IMR-90 (cell line): ENCODE data around the gene ZNF888.

ENCODE experiments used
- CEBPB ChIP-seq: IDR thresholded peaks from 2 replicates; pipeline ENCODE4 v1.6.1; 2012; ENCODE audit warnings: low read depth, low read length, improper control_type of control experiment
- CTCF ChIP-seq: conservative IDR thresholded peaks from 2 replicates; pipeline ENCODE4 v1.5.1; 2012; ENCODE audit warnings: mild to moderate bottlenecking, low read depth, low read length, improper control_type of control experiment
- POLR2A ChIP-seq: IDR thresholded peaks from 2 replicates; pipeline ENCODE4 v1.6.1; 2012; ENCODE audit warnings: mild to moderate bottlenecking, low read depth, low read length
- RAD21 ChIP-seq: IDR thresholded peaks from 2 replicates; pipeline ENCODE4 v1.6.1; 2012; ENCODE audit warnings: low read length, improper control_type of control experiment
- RCOR1 ChIP-seq: IDR thresholded peaks from 2 replicates; pipeline ENCODE4 v1.6.1; 2012; ENCODE audit warnings: mild to moderate bottlenecking, low read length, improper control_type of control experiment; ENCODE audit not compliant: insufficient replicate concordance
- USF2 ChIP-seq: fragments of 150-350 bp; IDR thresholded peaks from 2 replicates; pipeline ENCODE4 v1.6.1; 2017; ENCODE audit warnings: mild to moderate bottlenecking, antibody characterized with exemption, low read length, low read depth

DNA sequence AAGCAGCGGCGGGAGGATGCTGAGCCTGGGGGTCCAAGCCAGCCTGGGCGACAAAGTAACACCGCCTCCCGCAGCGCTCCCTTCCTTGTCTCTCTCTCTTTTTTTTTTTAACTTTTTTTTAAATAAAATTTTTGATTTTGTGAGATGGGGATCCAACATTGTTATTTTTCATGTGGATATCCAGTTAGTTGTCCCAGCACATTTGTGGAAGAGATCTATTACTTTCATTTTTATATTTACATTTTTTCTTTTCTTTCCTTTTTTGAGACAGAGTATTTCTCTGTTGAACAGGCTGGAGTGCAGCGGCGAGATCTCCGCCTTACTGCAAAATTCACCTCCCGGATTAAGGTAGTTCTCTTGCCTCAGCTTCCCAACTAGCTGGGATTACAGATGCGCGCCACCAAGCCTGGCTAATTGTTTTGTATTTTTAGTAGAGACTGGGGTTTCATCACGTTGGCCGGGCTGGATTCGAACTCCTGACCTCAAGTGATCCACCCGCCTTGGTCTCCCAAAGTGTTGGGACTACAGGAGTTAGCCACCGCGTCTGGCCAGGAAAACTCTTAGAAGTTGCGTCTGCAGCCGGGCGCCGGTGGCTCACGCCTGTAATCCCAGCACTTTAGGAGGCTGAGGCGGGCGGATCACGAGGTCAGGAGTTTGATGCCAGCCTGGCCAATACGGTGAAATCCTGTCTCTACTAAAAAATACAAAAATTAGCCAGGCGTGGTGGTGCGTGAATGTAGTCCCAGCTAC is 20.1 kb upstream of the ZNF888 start:
- TF ChIP-seq CTCF (no peak), RAD21 (no peak), POLR2A (no peak), CEBPB (no peak), USF2 (no peak), RCOR1 (no peak)
